IPS-11a (cell line): Measurements from ENCODE around the gene CCDC160.

Source experiments
- H3K4me3 ChIP-seq: one replicate; pipeline ENCODE4 v1.5.1; 2013; ENCODE audit warnings: low read depth, low read length, control low read depth

CCDC160 gene

GRCh38 chrX:134294548-134294947 lies 57.6 kb downstream of the CCDC160 start:
- H3K4me3 ChIP-seq, result no peak overlapping the region
